Measurements from ENCODE around the gene EPS15.

- TF ChIP-seq, protein P1, sequence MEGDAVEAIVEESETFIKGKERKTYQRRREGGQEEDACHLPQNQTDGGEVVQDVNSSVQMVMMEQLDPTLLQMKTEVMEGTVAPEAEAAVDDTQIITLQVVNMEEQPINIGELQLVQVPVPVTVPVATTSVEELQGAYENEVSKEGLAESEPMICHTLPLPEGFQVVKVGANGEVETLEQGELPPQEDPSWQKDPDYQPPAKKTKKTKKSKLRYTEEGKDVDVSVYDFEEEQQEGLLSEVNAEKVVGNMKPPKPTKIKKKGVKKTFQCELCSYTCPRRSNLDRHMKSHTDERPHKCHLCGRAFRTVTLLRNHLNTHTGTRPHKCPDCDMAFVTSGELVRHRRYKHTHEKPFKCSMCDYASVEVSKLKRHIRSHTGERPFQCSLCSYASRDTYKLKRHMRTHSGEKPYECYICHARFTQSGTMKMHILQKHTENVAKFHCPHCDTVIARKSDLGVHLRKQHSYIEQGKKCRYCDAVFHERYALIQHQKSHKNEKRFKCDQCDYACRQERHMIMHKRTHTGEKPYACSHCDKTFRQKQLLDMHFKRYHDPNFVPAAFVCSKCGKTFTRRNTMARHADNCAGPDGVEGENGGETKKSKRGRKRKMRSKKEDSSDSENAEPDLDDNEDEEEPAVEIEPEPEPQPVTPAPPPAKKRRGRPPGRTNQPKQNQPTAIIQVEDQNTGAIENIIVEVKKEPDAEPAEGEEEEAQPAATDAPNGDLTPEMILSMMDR (IDR thresholded peaks at IDR 0.05) = no peak
- TF ChIP-seq EZH2 (IDR thresholded peaks at IDR 0.05) (no peak), EZH2phosphoT487 (IDR thresholded peaks at IDR 0.05) (no peak)
Observed at GRCh38 chr1:51518586-51519047, 449 bp downstream of the EPS15 start.

Measured in neural progenitor cell (in vitro differentiated cells).